IMR-90 (cell line): Measurements from ENCODE around the gene DNAJC30. TPM values are rescaled to one million over a fixed set of nuclear protein-coding genes. Genes with fewer than 3 reads are reported as not detected.

Experiments
- ATAC-seq: fragments of 200-7000 bp; cut with Tn5 transposase; 2 replicates; pipeline ENCODE4 v1.9.1; 2020; ENCODE audit warnings: low read depth, mild to moderate bottlenecking, moderate library complexity
- BruUV-seq: library from RNA; stranded (reverse); fragments of 400-500 nt; replicated peaks from 2 replicates; lab custom pipeline; 2021; lab: Mats Ljungman, UMichigan
- CTCF ChIA-PET: fragments of 300-600 bp; formaldehyde crosslinking; extraction: SDS; loops from one replicate; lab custom pipeline; 2021; ENCODE audit warnings: antibody characterized with exemption; lab: Yijun Ruan, JAX
- POLR2A ChIA-PET: fragments of 300-600 bp; sonication (Branson Sonifier 250); formaldehyde crosslinking; loops from one replicate; lab custom pipeline; 2022; ENCODE audit warnings: antibody characterized with exemption; ENCODE audit not compliant: unreplicated experiment; lab: Charles Lee
- DNase-seq: peaks from one replicate; pipeline ENCODE4 v3.0.0; 2013
- H2AFZ ChIP-seq: replicated peaks from 2 replicates; pipeline ENCODE3; 2013; ENCODE audit warnings: low read length, mild to moderate bottlenecking; ENCODE audit not compliant: poor library complexity
- H2AK5ac ChIP-seq: 2 replicates; pipeline ENCODE4 v1.6.1; 2013; ENCODE audit warnings: low read depth, low read length, inconsistent platforms
- H2AK9ac ChIP-seq: replicated peaks from 2 replicates; pipeline ENCODE3; 2013; ENCODE audit warnings: mild to moderate bottlenecking, low read depth, low read length, moderate library complexity; ENCODE audit not compliant: poor library complexity
- H2BK120ac ChIP-seq: 2 replicates; pipeline ENCODE4 v1.6.1; 2013; ENCODE audit warnings: low read depth, low read length, inconsistent platforms
- H2BK15ac ChIP-seq: 3 replicates; pipeline ENCODE4 v1.6.1; 2013; ENCODE audit warnings: low read depth, low read length, inconsistent platforms
- H2BK20ac ChIP-seq: 2 replicates; pipeline ENCODE4 v1.6.1; 2013; ENCODE audit warnings: low read depth, mild to moderate bottlenecking, inconsistent platforms, low read length, moderate library complexity
- H2BK5ac ChIP-seq: 2 replicates; pipeline ENCODE4 v1.6.1; 2013; ENCODE audit warnings: mild to moderate bottlenecking, low read depth, low read length, inconsistent platforms; ENCODE audit not compliant: poor library complexity, severe bottlenecking
- H3K14ac ChIP-seq: replicated peaks from 2 replicates; pipeline ENCODE4 v1.6.1; 2013; ENCODE audit warnings: low read depth, low read length, inconsistent platforms
- H3K18ac ChIP-seq: 2 replicates; pipeline ENCODE4 v1.6.1; 2013; ENCODE audit warnings: low read depth, low read length, control low read depth
- H3K23ac ChIP-seq: 2 replicates; pipeline ENCODE4 v1.6.1; 2013; ENCODE audit warnings: low read depth, low read length, inconsistent platforms
- H3K27ac ChIP-seq: 2 replicates; pipeline ENCODE4 v1.5.1; 2013; ENCODE audit warnings: mild to moderate bottlenecking, control low read depth, low read length; ENCODE audit not compliant: insufficient read depth
- H3K27me3 ChIP-seq: 2 replicates; pipeline ENCODE4 v1.6.1; 2013; ENCODE audit warnings: low read length; ENCODE audit not compliant: control insufficient read depth, insufficient read depth
- H3K36me3 ChIP-seq: 2 replicates; pipeline ENCODE4 v1.6.1; 2013; ENCODE audit warnings: low read length, mixed read lengths; ENCODE audit not compliant: control insufficient read depth, insufficient read depth
- H3K4ac ChIP-seq: 2 replicates; pipeline ENCODE4 v1.6.1; 2013; ENCODE audit warnings: low read depth, low read length, inconsistent platforms
- H3K4me1 ChIP-seq: 2 replicates; pipeline ENCODE4 v1.6.1; 2013; ENCODE audit warnings: low read length, mixed read lengths; ENCODE audit not compliant: control insufficient read depth, insufficient read depth
- H3K4me2 ChIP-seq: 2 replicates; pipeline ENCODE4 v1.6.1; 2013; ENCODE audit warnings: low read depth, mild to moderate bottlenecking, control low read depth, low read length, moderate library complexity
- H3K4me3 ChIP-seq: 2 replicates; pipeline ENCODE4 v1.5.1; 2013; ENCODE audit warnings: low read depth, mild to moderate bottlenecking, control low read depth, low read length, moderate library complexity; ENCODE audit not compliant: insufficient read depth
- H3K56ac ChIP-seq: 2 replicates; pipeline ENCODE4 v1.6.1; 2013; ENCODE audit warnings: low read length, inconsistent platforms; ENCODE audit not compliant: insufficient read depth; ENCODE audit errors: extremely low read depth
- H3K79me1 ChIP-seq, 2 experiments: 2 replicates each; pipeline ENCODE4 v1.6.1; 2013; ENCODE audit warnings: low read length in 2 of 2, inconsistent platforms in 1 of 2, low read depth in 1 of 2
- H3K9ac ChIP-seq: 2 replicates; pipeline ENCODE4 v1.6.1; 2013; ENCODE audit warnings: low read depth, low read length, control low read depth
- H3K9me1 ChIP-seq: 2 replicates; pipeline ENCODE4 v1.6.1; 2013; ENCODE audit warnings: low read length, inconsistent platforms; ENCODE audit not compliant: insufficient read depth
- H3K9me3 ChIP-seq: 2 replicates; pipeline ENCODE4 v1.6.1; 2013; ENCODE audit warnings: low read length; ENCODE audit not compliant: control insufficient read depth, insufficient read depth
- H4K20me1 ChIP-seq: 2 replicates; pipeline ENCODE4 v1.6.1; 2013; ENCODE audit warnings: low read length, inconsistent platforms; ENCODE audit not compliant: insufficient read depth
- H4K5ac ChIP-seq: 2 replicates; pipeline ENCODE4 v1.6.1; 2013; ENCODE audit warnings: mild to moderate bottlenecking, low read depth, low read length, control low read depth
- H4K8ac ChIP-seq, 2 experiments: 2 replicates each; pipeline ENCODE4 v1.6.1; 2013; ENCODE audit warnings: low read depth in 2 of 2, low read length in 2 of 2, control low read depth in 1 of 2, inconsistent platforms in 1 of 2
- H4K91ac ChIP-seq: 2 replicates; pipeline ENCODE4 v1.6.1; 2013; ENCODE audit warnings: low read depth, low read length, inconsistent platforms; ENCODE audit not compliant: insufficient read depth
- BHLHE40 ChIP-seq: fragments of 150-350 bp; IDR thresholded peaks from 2 replicates; pipeline ENCODE4 v1.6.1; 2016; ENCODE audit warnings: mild to moderate bottlenecking, low read depth, low read length
- CEBPB ChIP-seq: IDR thresholded peaks from 2 replicates; pipeline ENCODE4 v1.6.1; 2012; ENCODE audit warnings: low read depth, low read length, improper control_type of control experiment
- CHD1 ChIP-seq: IDR thresholded peaks from 2 replicates; pipeline ENCODE4 v1.6.1; 2012; ENCODE audit warnings: low read depth, low read length, improper control_type of control experiment
- CTCF ChIP-seq: conservative IDR thresholded peaks from 2 replicates; pipeline ENCODE4 v1.5.1; 2012; ENCODE audit warnings: mild to moderate bottlenecking, low read depth, low read length, improper control_type of control experiment
- ELK1 ChIP-seq: fragments of 150-350 bp; IDR thresholded peaks from 2 replicates; pipeline ENCODE4 v1.6.1; 2016; ENCODE audit warnings: low read depth, mild to moderate bottlenecking, low read length, moderate library complexity, borderline replicate concordance
- FOS ChIP-seq: fragments of 150-350 bp; IDR thresholded peaks from 2 replicates; pipeline ENCODE4 v1.6.1; 2016; ENCODE audit warnings: low read depth, low read length
- MAFK ChIP-seq: IDR thresholded peaks from 2 replicates; pipeline ENCODE4 v1.6.1; 2012; ENCODE audit warnings: low read depth, low read length, improper control_type of control experiment
- MAZ ChIP-seq: IDR thresholded peaks from 2 replicates; pipeline ENCODE4 v1.6.1; 2012; ENCODE audit warnings: low read depth, mild to moderate bottlenecking, low read length, improper control_type of control experiment, moderate library complexity, borderline replicate concordance
- MXI1 ChIP-seq: IDR thresholded peaks from 2 replicates; pipeline ENCODE4 v1.6.1; 2012; ENCODE audit warnings: low read depth, mild to moderate bottlenecking, low read length, moderate library complexity, borderline replicate concordance
- POLR2A ChIP-seq: IDR thresholded peaks from 2 replicates; pipeline ENCODE4 v1.6.1; 2012; ENCODE audit warnings: mild to moderate bottlenecking, low read depth, low read length
- RCOR1 ChIP-seq: IDR thresholded peaks from 2 replicates; pipeline ENCODE4 v1.6.1; 2012; ENCODE audit warnings: mild to moderate bottlenecking, low read length, improper control_type of control experiment; ENCODE audit not compliant: insufficient replicate concordance
- RFX5 ChIP-seq: IDR thresholded peaks from 2 replicates; pipeline ENCODE4 v1.8.0; 2012; ENCODE audit warnings: low read depth, mild to moderate bottlenecking, low read length, moderate library complexity
- SMC3 ChIP-seq: fragments of 150-350 bp; IDR thresholded peaks from 2 replicates; pipeline ENCODE4 v1.6.1; 2016; ENCODE audit warnings: low read depth, mild to moderate bottlenecking, antibody characterized with exemption, low read length, moderate library complexity
- USF2 ChIP-seq: fragments of 150-350 bp; IDR thresholded peaks from 2 replicates; pipeline ENCODE4 v1.6.1; 2017; ENCODE audit warnings: mild to moderate bottlenecking, antibody characterized with exemption, low read length, low read depth
- WGBS, 2 experiments: methylation state at CpG; one replicate each; pipeline versions ENCODE4 v1.1.5 to v1.1.7; 2013; ENCODE audit warnings: missing lambda C conversion rate in 2 of 2; ENCODE audit not compliant: insufficient read length in 1 of 2; ENCODE audit errors: extremely low coverage in 2 of 2; 5-methylcytosine and 5-hydroxymethylcytosine counted together
- dilution Hi-C: fragments of 300-500 bp; cut with HindIII; formaldehyde crosslinking; loops from one replicate; pipeline ENCODE4 v1.14.3; 2018; ENCODE audit warnings: low sequenced_read_pairs; ENCODE audit not compliant: unreplicated experiment
- in situ Hi-C: fragments of 300-500 bp; cut with MboI; formaldehyde crosslinking; loops from 3 replicates; pipeline ENCODE4 v1.14.3; 2019; ENCODE audit warnings: low sequenced_read_pairs, inconsistent platforms, mixed read lengths
- intact Hi-C: fragments of 100-400 bp; cut with micrococcal nuclease; formaldehyde crosslinking; loops from 2 replicates; pipeline ENCODE4 v1.10.0; 2022
- polyA plus RNA-seq, 3 experiments: library from polyadenylated mRNA; depleted of rRNA; stranded (reverse); fragments of >200 nt; gene quantifications; 2 replicates each; pipeline ENCODE4 v1.2.3, GENCODE V29; 2012; ENCODE audit warnings: low replicate concordance in 1 of 3
- total RNA-seq: library from RNA; depleted of rRNA; stranded (reverse); fragments of >200 nt; gene quantifications from 2 replicates; pipeline ENCODE4 v1.2.3, GENCODE V29; 2012

Gene DNAJC30
- total and polyA plus RNA-seq, 2 of the 4 experiments (the other 2 are of a cell fraction), result 1.6 to 9.0 TPM

- Histone ChIP-seq H2BK15ac (no peak overlapping the region), H3K18ac (no peak overlapping the region), H3K4me3 (no peak overlapping the region), H2BK20ac (no peak overlapping the region), H2AK5ac (no peak overlapping the region), H2AFZ (no peak overlapping the region), H3K9ac (no peak overlapping the region), H4K20me1 (peaks cover 28% of the 10 kb centered on the region), H3K27ac (no peak overlapping the region), H4K5ac (no peak overlapping the region), H3K56ac (no peak overlapping the region), H2AK9ac (no peak overlapping the region), H4K8ac (no peak overlapping the region), H3K4me2 (no peak overlapping the region), H3K23ac (no peak overlapping the region), H3K4ac (no peak overlapping the region), H4K91ac (no peak overlapping the region), H2BK120ac (no peak overlapping the region), H3K36me3 (peaks cover 69% of the 10 kb centered on the region), H2BK5ac (no peak overlapping the region), H3K79me1 (peaks cover 0 to 17% of the 10 kb centered on the region in 2 experiments; a peak in 2 of 4 replicates), H3K9me3 (no peaks in the 10 kb centered on the region), H3K14ac (no peak overlapping the region), H3K4me1 (peaks cover 8% of the 10 kb centered on the region; the same call in 1 of the 2 replicates), H3K9me1 (0 out of 2 replicates have a peak, but pooled peaks cover 4% of the 10 kb centered on the region), H3K27me3 (no peaks in the 10 kb centered on the region)
- 80% methylated on average over 1 of the region's 15 CpGs; no CpG with 5 or more reads in 1 of the 2 experiments for WGBS, 2 experiments
- intact Hi-C loops, result no loop called here
- no TSS peak for BruUV-seq
- TF ChIP-seq ELK1 (no peak), MAFK (no peak), RCOR1 (no peak), CTCF (no peak), SMC3 (no peak), FOS (no peak), POLR2A (no peak), CEBPB (no peak), MAZ (no peak), CHD1 (no peak), USF2 (no peak), MXI1 (no peak), RFX5 (no peak), BHLHE40 (no peak)
- ChIA-PET CTCF (interaction anchor here (0.7 to 0.8 kb wide), 2 partner anchors 17 to 84 kb away, joined by 3 read pairs; no protein-coding TSS in a partner anchor), POLR2A (no interaction called here)
- no peak for ATAC-seq
- DNase-seq, result no peak
- dilution Hi-C loops, result no loop called here
- in situ Hi-C loops, result no loop called here
These were observed 17.4 kb upstream of the DNAJC30 start for GRCh38 chr7:73700581-73701134.
